ENCODE results near the gene JTB. TPM values are rescaled to one million over a fixed set of nuclear protein-coding genes. Genes with fewer than 3 reads are reported as not detected.

Gene JTB
- total RNA-seq, 6 experiments from 2014 or later, result 55.8 to 169 (median 90.9) TPM

- WGBS (ENCODE audit: insufficient coverage, low coverage, low lambda C conversion rate, missing lambda C conversion rate), result 24% methylated on average over 9 of the region's 9 CpGs
These were observed 918 bp upstream of the JTB start for GRCh38 chr1:153978274-153978909.

GRCh38 chr1:153976819-153977249 is 640 bp downstream of the JTB start:
- peak in 1 of 4 donors; percentile 2 for ATAC-seq
- Histone ChIP-seq H3K27me3 (no peaks in the 10 kb centered on the region), H3K4me1 (peaks cover 0 to 23% (median 8%) of the 10 kb centered on the region in 4 donors), H3K4me3 (peak overlapping the region; percentile 86 to 92 (median 90)), H3K27ac (peak overlapping the region; percentile 93 to 95 (median 94)), H3K9me3 (no peaks in the 10 kb centered on the region), H3K36me3 (peaks cover 0 to 29% (median 13%) of the 10 kb centered on the region in 4 donors)
- DNase-seq, result peak in 1 of 3 donors; percentile 35
- 0% methylated on average over 14 of the region's 16 CpGs for WGBS (ENCODE audit: insufficient coverage, low coverage, low lambda C conversion rate, missing lambda C conversion rate)
- TF ChIP-seq CTCF (IDR thresholded peaks at IDR 0.05) (no peak), POLR2A (IDR thresholded peaks at IDR 0.05) (no peak)
- intact Hi-C loops (cut with DNase I), result no loop called here

More at GRCh38 chr1:153978274-153978909, 918 bp upstream of the JTB start:
- H3K9me3 ChIP-seq, result no peaks in the 10 kb centered on the region
- no peak for ATAC-seq
- peak overlapping the region in 2 of 3 donors; percentile 94 to 95 for H3K27ac ChIP-seq
- H3K36me3 ChIP-seq, result peaks cover 0 to 34% (median 13%) of the 10 kb centered on the region in 4 donors
- H3K4me1 ChIP-seq, result peaks cover 0 to 23% (median 8%) of the 10 kb centered on the region in 4 donors
- H3K27me3 ChIP-seq, result no peaks in the 10 kb centered on the region
- TF ChIP-seq CTCF (IDR thresholded peaks at IDR 0.05) (no peak), POLR2A (IDR thresholded peaks at IDR 0.05) (no peak)
- H3K4me3 ChIP-seq, result peak overlapping the region; percentile 86 to 92 (median 90)
- intact Hi-C loops (cut with DNase I), result no loop called here
- DNase-seq, result no peak

GRCh38 chr1:153973525-153973924 is 3.9 kb downstream of the JTB start:
- no peaks in the 10 kb centered on the region for H3K27me3 ChIP-seq
- H3K27ac ChIP-seq, result no peak overlapping the region
- intact Hi-C loops (cut with DNase I), result no loop called here
- TF ChIP-seq POLR2A (IDR thresholded peaks at IDR 0.05), result no peak
- TF ChIP-seq CTCF (IDR thresholded peaks at IDR 0.05), result no peak
- H3K9me3 ChIP-seq, result no peaks in the 10 kb centered on the region
- 69% methylated on average over 3 of the region's 7 CpGs for WGBS (ENCODE audit: insufficient coverage, low coverage, low lambda C conversion rate, missing lambda C conversion rate)
- H3K36me3 ChIP-seq, result peaks cover 0 to 24% (median 13%) of the 10 kb centered on the region in 4 donors
- ATAC-seq (no peak), DNase-seq (no peak)
- H3K4me1 ChIP-seq, result peaks cover 0 to 15% (median 7%) of the 10 kb centered on the region in 4 donors
- H3K4me3 ChIP-seq, result no peak overlapping the region

- Histone ChIP-seq H3K27me3 (no peaks in the 10 kb centered on the region), H3K27ac (no peak overlapping the region), H3K4me3 (no peak overlapping the region), H3K9me3 (no peaks in the 10 kb centered on the region), H3K4me1 (peaks cover 0 to 14% (median 5%) of the 10 kb centered on the region in 4 donors), H3K36me3 (peaks cover 0 to 24% (median 13%) of the 10 kb centered on the region in 4 donors)
- intact Hi-C loops (cut with DNase I), result no loop called here
- TF ChIP-seq CTCF (IDR thresholded peaks at IDR 0.05) (no peak), POLR2A (IDR thresholded peaks at IDR 0.05) (no peak)
- DNase-seq (no peak), ATAC-seq (no peak)
- WGBS (ENCODE audit: insufficient coverage, low coverage, low lambda C conversion rate, missing lambda C conversion rate), result 93% methylated on average over 2 of the region's 3 CpGs
These were observed 4.4 kb downstream of the JTB start for GRCh38 chr1:153973071-153973470.
